HCT116 (cell line): ENCODE data around the gene PLXNC1. TPM values are rescaled to one million over a fixed set of nuclear protein-coding genes. Genes with fewer than 3 reads are reported as not detected.

Source experiments
- ATAC-seq: fragments of 200-7000 bp; cut with Tn5 transposase; 2 replicates; pipeline ENCODE4 v1.9.1; 2020; ENCODE audit warnings: mild to moderate bottlenecking, moderate library complexity
- BruUV-seq: library from RNA; stranded (reverse); fragments of 400-500 nt; replicated peaks from 2 replicates; lab custom pipeline; 2021; lab: Mats Ljungman, UMichigan
- CTCF ChIA-PET: fragments of 300-600 bp; sonication (Branson Sonifier 250); formaldehyde crosslinking; loops from one replicate; lab custom pipeline; 2021; ENCODE audit warnings: antibody characterized with exemption; lab: Charles Lee
- POLR2A ChIA-PET: fragments of 300-600, 350-600 bp; sonication (Branson Sonifier 250); formaldehyde crosslinking; loops from one replicate; lab custom pipeline; 2021; ENCODE audit warnings: antibody characterized with exemption; lab: Charles Lee
- RAD21 ChIA-PET, 2 experiments: fragments of 300-600 bp; sonication (Branson Sonifier 250); formaldehyde crosslinking; loops; one replicate each; lab custom pipeline; 2023; ENCODE audit warnings: low total read pairs in 2 of 2; ENCODE audit not compliant: uncharacterized antibody in 2 of 2, unreplicated experiment in 2 of 2, low non-redundant PET in 1 of 2; lab: Charles Lee
- DNase-seq: peaks from one replicate; pipeline ENCODE4 v3.0.0-alpha.2; 2010; ENCODE audit warnings: low read depth, low spot score
- H2AFZ ChIP-seq: fragments of 200-600 bp; shearing (Covaris generic), sonication (generic); 2 replicates; pipeline ENCODE4 v1.6.1; 2017; ENCODE audit warnings: low read depth, mixed run types, mixed read lengths, antibody characterized with exemption, low read length; ENCODE audit not compliant: poor library complexity, severe bottlenecking
- H3K27ac ChIP-seq: 2 replicates; pipeline ENCODE4 v1.5.1; 2012; ENCODE audit warnings: low read depth, low read length
- H3K27me3 ChIP-seq: fragments of 200-600 bp; sonication (generic); 2 replicates; pipeline ENCODE4 v1.6.1; 2016; ENCODE audit warnings: mixed run types, low read length, mixed read lengths; ENCODE audit not compliant: insufficient read depth
- H3K36me3 ChIP-seq, 2 experiments: fragments of 200-500 bp in 1 of 2; fragments of 200-600 bp in 1 of 2; sonication (Bioruptor generic) in 1 of 2; sonication (generic) in 1 of 2; 2 replicates each; pipeline versions ENCODE4 v1.5.1 to v1.6.1; 2014 to 2016; ENCODE audit warnings: low read length in 2 of 2, inconsistent platforms in 1 of 2, mixed read lengths in 1 of 2, mixed run types in 1 of 2; ENCODE audit not compliant: insufficient read depth in 2 of 2, control insufficient read depth in 1 of 2
- H3K4me1 ChIP-seq, 2 experiments: fragments of 200-600 bp in 1 of 2; sonication (generic) in 1 of 2; 2 replicates each; pipeline versions ENCODE4 v1.5.1 to v1.6.1; 2012 to 2017; ENCODE audit warnings: low read length in 2 of 2, inconsistent platforms in 1 of 2, mild to moderate bottlenecking in 1 of 2, mixed read lengths in 1 of 2, mixed run types in 1 of 2, moderate library complexity in 1 of 2; ENCODE audit not compliant: insufficient read depth in 2 of 2, control insufficient read depth in 1 of 2
- H3K4me2 ChIP-seq: fragments of 200-600 bp; sonication (generic); 2 replicates; pipeline ENCODE4 v1.6.1; 2017; ENCODE audit warnings: mixed run types, low read length, mixed read lengths
- H3K4me3 ChIP-seq, 2 experiments: fragments of 200-600 bp in 1 of 2; sonication (generic) in 1 of 2; replicated peaks in 1 of 2; 2 replicates each; pipeline ENCODE4 v1.5.1; 2011 to 2016; ENCODE audit warnings: low read length in 2 of 2, control low read depth in 1 of 2, low read depth in 1 of 2, mild to moderate bottlenecking in 1 of 2, mixed read lengths in 1 of 2, mixed run types in 1 of 2
- H3K79me2 ChIP-seq: fragments of 200-600 bp; sonication (generic); 2 replicates; pipeline ENCODE4 v1.6.1; 2017; ENCODE audit warnings: mild to moderate bottlenecking, mixed run types, low read length, moderate library complexity, mixed read lengths; ENCODE audit not compliant: insufficient read depth
- H3K9ac ChIP-seq: fragments of 200-600 bp; sonication (generic); 2 replicates; pipeline ENCODE4 v1.6.1; 2016; ENCODE audit warnings: low read length, mixed read lengths
- H3K9me2 ChIP-seq: fragments of 200-600 bp; sonication (generic), shearing (Covaris generic); 2 replicates; pipeline ENCODE4 v1.6.1; 2017; ENCODE audit warnings: mixed run types, mild to moderate bottlenecking, moderate library complexity; ENCODE audit not compliant: insufficient read depth
- H3K9me3 ChIP-seq, 2 experiments: fragments of 200-500 bp in 1 of 2; fragments of 200-600 bp in 1 of 2; sonication (Bioruptor generic) in 1 of 2; sonication (generic) in 1 of 2; 2 replicates each; pipeline ENCODE4 v1.6.1; 2014 to 2017; ENCODE audit warnings: low read length in 2 of 2, mixed read lengths in 2 of 2, inconsistent platforms in 1 of 2, low read depth in 1 of 2, mild to moderate bottlenecking in 1 of 2, mixed run types in 1 of 2, moderate library complexity in 1 of 2; ENCODE audit not compliant: control insufficient read depth in 1 of 2, insufficient read depth in 1 of 2
- H4K20me1 ChIP-seq: fragments of 200-600 bp; sonication (generic), shearing (Covaris generic); 2 replicates; pipeline ENCODE4 v1.6.1; 2017; ENCODE audit warnings: mixed run types, mild to moderate bottlenecking, moderate library complexity; ENCODE audit not compliant: insufficient read depth
- CBX3 ChIP-seq: IDR thresholded peaks from 2 replicates; pipeline ENCODE4 v1.6.1; 2012; ENCODE audit warnings: low read depth
- FOSL1 ChIP-seq: IDR thresholded peaks from 2 replicates; pipeline ENCODE4 v1.6.1; 2012; ENCODE audit warnings: low read depth
- JUND ChIP-seq: IDR thresholded peaks from 2 replicates; pipeline ENCODE4 v1.6.1; 2012
- POLR2A ChIP-seq: IDR thresholded peaks from 2 replicates; pipeline ENCODE4 v1.7.0; 2011; ENCODE audit warnings: borderline replicate concordance; ENCODE audit not compliant: insufficient read depth, insufficient read length; ENCODE audit errors: extremely low read depth
- POLR2AphosphoS5 ChIP-seq: IDR thresholded peaks from 2 replicates; pipeline ENCODE4 v1.6.1; 2011; ENCODE audit warnings: mild to moderate bottlenecking, low read depth, low read length, moderate library complexity
- SRF ChIP-seq: IDR thresholded peaks from 2 replicates; pipeline ENCODE4 v1.6.1; 2012; ENCODE audit warnings: low read depth
- TCF7L2 ChIP-seq: IDR thresholded peaks from 2 replicates; pipeline ENCODE4 v1.7.0; 2011; ENCODE audit warnings: borderline replicate concordance, inconsistent platforms; ENCODE audit not compliant: insufficient read depth, insufficient read length; ENCODE audit errors: extremely low read depth
- YY1 ChIP-seq: IDR thresholded peaks from 2 replicates; pipeline ENCODE4 v1.6.1; 2011; ENCODE audit warnings: low read length, low read depth, moderate library complexity, mild to moderate bottlenecking; ENCODE audit not compliant: insufficient replicate concordance; ENCODE audit errors: extremely low read depth
- intact Hi-C: fragments of 100-400 bp; cut with micrococcal nuclease; formaldehyde crosslinking; loops from 2 replicates; pipeline ENCODE4 v1.10.0; 2022
- total RNA-seq: library from RNA; stranded (reverse); gene quantifications from one replicate; pipeline ENCODE4 v1.2.1, GENCODE V29; 2021; ENCODE audit not compliant: unreplicated experiment
- TF ChIP-seq, protein P1 (sequence below): IDR thresholded peaks from 2 replicates; pipeline ENCODE4 v1.6.1; 2012; ENCODE audit warnings: low read depth
- TF ChIP-seq, protein P2 (sequence below), 3 experiments: fragments of 200-600 bp in 1 of 3; sonication (generic) in 1 of 3; IDR thresholded peaks in 2 of 3; conservative IDR thresholded peaks in 1 of 3; 2 replicates each; pipeline ENCODE4 v1.5.1; 2012 to 2017; ENCODE audit warnings: low read depth in 2 of 3, low read length in 2 of 3, antibody characterized with exemption in 1 of 3, borderline replicate concordance in 1 of 3, control low read depth in 1 of 3, mild to moderate bottlenecking in 1 of 3, mixed read lengths in 1 of 3, mixed run types in 1 of 3, moderate library complexity in 1 of 3; ENCODE audit not compliant: insufficient read depth in 1 of 3

PLXNC1 gene
- total RNA-seq, 1 experiment from 2014 or later: 0.25 TPM

DNA sequence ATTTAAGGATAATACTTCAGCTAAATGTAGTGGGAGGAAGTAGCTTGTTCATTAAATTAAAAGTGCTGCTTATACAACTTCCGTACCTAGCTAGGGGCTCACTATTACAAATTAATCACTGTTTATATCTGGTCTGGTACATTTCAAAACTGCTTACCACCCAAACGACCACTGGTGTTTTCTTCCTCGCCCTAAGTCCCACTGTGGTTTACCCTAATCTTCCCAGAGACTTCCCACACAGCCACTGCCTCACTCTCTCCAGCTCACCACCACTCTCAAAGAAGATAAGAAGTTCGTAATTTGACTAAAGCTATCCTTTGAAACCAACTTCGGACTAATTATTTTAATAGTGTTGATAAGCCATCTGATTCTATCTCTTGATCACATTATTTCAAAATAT lies 62.6 kb downstream of the PLXNC1 start:
- no peaks in the 10 kb centered on the region for H3K36me3 ChIP-seq
- H2AFZ ChIP-seq: no peak overlapping the region
- TF ChIP-seq POLR2A: no peak
- TF ChIP-seq JUND: no peak
- TF ChIP-seq, protein P1, sequence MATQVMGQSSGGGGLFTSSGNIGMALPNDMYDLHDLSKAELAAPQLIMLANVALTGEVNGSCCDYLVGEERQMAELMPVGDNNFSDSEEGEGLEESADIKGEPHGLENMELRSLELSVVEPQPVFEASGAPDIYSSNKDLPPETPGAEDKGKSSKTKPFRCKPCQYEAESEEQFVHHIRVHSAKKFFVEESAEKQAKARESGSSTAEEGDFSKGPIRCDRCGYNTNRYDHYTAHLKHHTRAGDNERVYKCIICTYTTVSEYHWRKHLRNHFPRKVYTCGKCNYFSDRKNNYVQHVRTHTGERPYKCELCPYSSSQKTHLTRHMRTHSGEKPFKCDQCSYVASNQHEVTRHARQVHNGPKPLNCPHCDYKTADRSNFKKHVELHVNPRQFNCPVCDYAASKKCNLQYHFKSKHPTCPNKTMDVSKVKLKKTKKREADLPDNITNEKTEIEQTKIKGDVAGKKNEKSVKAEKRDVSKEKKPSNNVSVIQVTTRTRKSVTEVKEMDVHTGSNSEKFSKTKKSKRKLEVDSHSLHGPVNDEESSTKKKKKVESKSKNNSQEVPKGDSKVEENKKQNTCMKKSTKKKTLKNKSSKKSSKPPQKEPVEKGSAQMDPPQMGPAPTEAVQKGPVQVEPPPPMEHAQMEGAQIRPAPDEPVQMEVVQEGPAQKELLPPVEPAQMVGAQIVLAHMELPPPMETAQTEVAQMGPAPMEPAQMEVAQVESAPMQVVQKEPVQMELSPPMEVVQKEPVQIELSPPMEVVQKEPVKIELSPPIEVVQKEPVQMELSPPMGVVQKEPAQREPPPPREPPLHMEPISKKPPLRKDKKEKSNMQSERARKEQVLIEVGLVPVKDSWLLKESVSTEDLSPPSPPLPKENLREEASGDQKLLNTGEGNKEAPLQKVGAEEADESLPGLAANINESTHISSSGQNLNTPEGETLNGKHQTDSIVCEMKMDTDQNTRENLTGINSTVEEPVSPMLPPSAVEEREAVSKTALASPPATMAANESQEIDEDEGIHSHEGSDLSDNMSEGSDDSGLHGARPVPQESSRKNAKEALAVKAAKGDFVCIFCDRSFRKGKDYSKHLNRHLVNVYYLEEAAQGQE: no peak
- TF ChIP-seq YY1: no peak
- no peak for TF ChIP-seq SRF
- no peaks in the 10 kb centered on the region for H4K20me1 ChIP-seq
- RAD21 ChIA-PET: no interaction called here
- no peak for DNase-seq
- BruUV-seq: no TSS peak
- no peaks in the 10 kb centered on the region; the same call in 1 of the 2 replicates for H3K9me2 ChIP-seq
- CTCF ChIA-PET: no interaction called here
- no peak overlapping the region for H3K9ac ChIP-seq
- H3K4me3 ChIP-seq: no peak overlapping the region
- no peak overlapping the region for H3K4me2 ChIP-seq
- no peaks in the 10 kb centered on the region for H3K9me3 ChIP-seq
- intact Hi-C loops: no loop called here
- ATAC-seq: no peak
- no peaks in the 10 kb centered on the region for H3K4me1 ChIP-seq
- no peaks in the 10 kb centered on the region for H3K27me3 ChIP-seq
- no peaks in the 10 kb centered on the region for H3K79me2 ChIP-seq
- POLR2A ChIA-PET: no interaction called here
- no peak overlapping the region for H3K27ac ChIP-seq

DNA sequence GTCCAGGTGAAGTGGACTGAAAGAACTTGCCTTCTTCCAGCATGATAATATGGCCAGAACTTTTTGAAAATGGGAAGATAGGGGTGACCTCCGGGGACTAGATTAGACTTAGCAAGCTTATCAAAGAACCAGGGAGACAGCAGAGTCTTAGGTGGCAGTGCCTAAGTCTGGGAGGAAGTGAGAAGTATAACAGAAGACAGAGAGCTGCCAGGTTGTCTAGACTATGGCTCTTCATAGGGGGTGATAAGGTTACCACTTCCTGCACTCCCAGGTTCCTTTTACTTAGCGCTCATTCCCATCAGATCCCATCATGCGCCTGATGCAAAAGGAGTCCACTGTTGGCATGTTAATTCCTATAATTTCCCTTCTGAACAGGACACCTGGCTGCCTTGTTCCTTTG lies 69.9 kb downstream of the PLXNC1 start:
- H3K4me3 ChIP-seq: no peak overlapping the region
- POLR2A ChIA-PET: no interaction called here
- H3K27ac ChIP-seq: no peak overlapping the region
- RAD21 ChIA-PET: no interaction called here
- H3K36me3 ChIP-seq: no peaks in the 10 kb centered on the region
- no peak overlapping the region for H3K4me2 ChIP-seq
- H3K79me2 ChIP-seq: no peaks in the 10 kb centered on the region
- no peak overlapping the region for H2AFZ ChIP-seq
- H3K9me3 ChIP-seq: no peaks in the 10 kb centered on the region
- no peaks in the 10 kb centered on the region for H3K27me3 ChIP-seq
- ATAC-seq (no peak), DNase-seq (no peak)
- no TSS peak for BruUV-seq
- H3K9me2 ChIP-seq: no peaks in the 10 kb centered on the region; the same call in 1 of the 2 replicates
- no peaks in the 10 kb centered on the region for H3K4me1 ChIP-seq
- CTCF ChIA-PET: no interaction called here
- no peaks in the 10 kb centered on the region for H4K20me1 ChIP-seq
- intact Hi-C loops: no loop called here
- H3K9ac ChIP-seq: no peak overlapping the region
- no peak for TF ChIP-seq FOSL1
- no peak for TF ChIP-seq TCF7L2
- TF ChIP-seq, protein P1: no peak
- TF ChIP-seq CBX3: no peak
- TF ChIP-seq, protein P2, sequence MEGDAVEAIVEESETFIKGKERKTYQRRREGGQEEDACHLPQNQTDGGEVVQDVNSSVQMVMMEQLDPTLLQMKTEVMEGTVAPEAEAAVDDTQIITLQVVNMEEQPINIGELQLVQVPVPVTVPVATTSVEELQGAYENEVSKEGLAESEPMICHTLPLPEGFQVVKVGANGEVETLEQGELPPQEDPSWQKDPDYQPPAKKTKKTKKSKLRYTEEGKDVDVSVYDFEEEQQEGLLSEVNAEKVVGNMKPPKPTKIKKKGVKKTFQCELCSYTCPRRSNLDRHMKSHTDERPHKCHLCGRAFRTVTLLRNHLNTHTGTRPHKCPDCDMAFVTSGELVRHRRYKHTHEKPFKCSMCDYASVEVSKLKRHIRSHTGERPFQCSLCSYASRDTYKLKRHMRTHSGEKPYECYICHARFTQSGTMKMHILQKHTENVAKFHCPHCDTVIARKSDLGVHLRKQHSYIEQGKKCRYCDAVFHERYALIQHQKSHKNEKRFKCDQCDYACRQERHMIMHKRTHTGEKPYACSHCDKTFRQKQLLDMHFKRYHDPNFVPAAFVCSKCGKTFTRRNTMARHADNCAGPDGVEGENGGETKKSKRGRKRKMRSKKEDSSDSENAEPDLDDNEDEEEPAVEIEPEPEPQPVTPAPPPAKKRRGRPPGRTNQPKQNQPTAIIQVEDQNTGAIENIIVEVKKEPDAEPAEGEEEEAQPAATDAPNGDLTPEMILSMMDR (IDR thresholded peaks at IDR 0.05 in 2 of 3, conservative IDR thresholded peaks at IDR 0.05 in 1 of 3; ENCODE audit: borderline replicate concordance in 1 of 3, insufficient read depth in 1 of 3, low read depth in 2 of 3, low read length in 2 of 3): no peak
- no peak for TF ChIP-seq POLR2AphosphoS5
